A673 (cell line): ENCODE data around the gene ZNF831. TPM values are rescaled to one million over a fixed set of nuclear protein-coding genes. Genes with fewer than 3 reads are reported as not detected.

Experiments
- BruUV-seq: library from RNA; stranded (reverse); fragments of 400-500 nt; replicated peaks from 2 replicates; lab custom pipeline; 2021; lab: Mats Ljungman, UMichigan
- CTCF ChIA-PET: fragments of 300-600 bp; sonication (Branson Sonifier 250); formaldehyde crosslinking; loops from one replicate; lab custom pipeline; 2022; ENCODE audit warnings: antibody characterized with exemption; lab: Charles Lee
- POLR2A ChIA-PET: fragments of 300-600 bp; sonication (Branson Sonifier 250); formaldehyde crosslinking; loops from one replicate; lab custom pipeline; 2022; ENCODE audit warnings: antibody characterized with exemption; ENCODE audit not compliant: low non-redundant PET; lab: Charles Lee
- DNase-seq: peaks from one replicate; pipeline ENCODE4 v3.0.0-alpha.2; 2015; ENCODE audit warnings: low spot score
- H3K27ac ChIP-seq: fragments of 200-600 bp; sonication (generic); 2 replicates; pipeline ENCODE4 v1.5.1; 2016; ENCODE audit warnings: mixed run types, low read depth, mild to moderate bottlenecking, mixed read lengths, antibody characterized with exemption, low read length; ENCODE audit not compliant: poor library complexity, severe bottlenecking
- H3K27me3 ChIP-seq: fragments of 200-600 bp; sonication (generic); replicated peaks from 2 replicates; pipeline ENCODE4 v1.6.1; 2017; ENCODE audit warnings: mixed run types, low read depth, mild to moderate bottlenecking, mixed read lengths, antibody characterized with exemption, low read length; ENCODE audit not compliant: insufficient read depth, poor library complexity
- H3K36me3 ChIP-seq: fragments of 200-600 bp; sonication (generic); 2 replicates; pipeline ENCODE4 v1.6.1; 2016; ENCODE audit warnings: mixed run types, mild to moderate bottlenecking, mixed read lengths, antibody characterized with exemption, low read length; ENCODE audit not compliant: insufficient read depth, poor library complexity, severe bottlenecking
- H3K4me1 ChIP-seq: fragments of 200-600 bp; sonication (generic); 2 replicates; pipeline ENCODE4 v1.6.1; 2017; ENCODE audit warnings: mixed run types, mild to moderate bottlenecking, mixed read lengths, antibody characterized with exemption, low read length; ENCODE audit not compliant: insufficient read depth, poor library complexity, severe bottlenecking
- H3K4me3 ChIP-seq: fragments of 200-600 bp; sonication (generic); 2 replicates; pipeline ENCODE4 v1.5.1; 2016; ENCODE audit warnings: low read depth, mixed run types, mild to moderate bottlenecking, mixed read lengths, low read length; ENCODE audit not compliant: poor library complexity, severe bottlenecking
- H3K9me3 ChIP-seq: fragments of 200-600 bp; sonication (generic); 2 replicates; pipeline ENCODE4 v1.6.1; 2016; ENCODE audit warnings: mixed run types, low read depth, mild to moderate bottlenecking, mixed read lengths, antibody characterized with exemption, low read length; ENCODE audit not compliant: poor library complexity, severe bottlenecking
- CTCF ChIP-seq: fragments of 300-800, 200-600 bp; sonication (generic); conservative IDR thresholded peaks from 2 replicates; pipeline ENCODE4 v1.5.1; 2017; ENCODE audit warnings: low read depth, mild to moderate bottlenecking, antibody characterized with exemption, low read length, moderate library complexity, mixed read lengths
- EZH2 ChIP-seq: fragments of 200-600 bp; sonication (generic); IDR thresholded peaks from 2 replicates; pipeline ENCODE4 v1.6.1; 2017; ENCODE audit warnings: borderline replicate concordance, low read depth, mild to moderate bottlenecking, mixed read lengths, antibody characterized with exemption, low read length; ENCODE audit not compliant: poor library complexity, severe bottlenecking
- intact Hi-C: fragments of 100-400 bp; cut with micrococcal nuclease; formaldehyde crosslinking; loops from one replicate; pipeline ENCODE4 v1.10.0; 2022; ENCODE audit not compliant: unreplicated experiment
- total RNA-seq: library from RNA; stranded (reverse); gene quantifications from 2 replicates; pipeline ENCODE4 v1.2.3, GENCODE V29; 2021

Gene ZNF831
- total RNA-seq, 1 experiment from 2014 or later: not detected

- TF ChIP-seq EZH2: no peak
- no peak for TF ChIP-seq CTCF
- intact Hi-C loops: no loop called here
- no peaks in the 10 kb centered on the region for H3K9me3 ChIP-seq
- no peaks in the 10 kb centered on the region for H3K4me1 ChIP-seq
- H3K36me3 ChIP-seq: no peaks in the 10 kb centered on the region
- H3K27ac ChIP-seq: no peak overlapping the region
- peaks cover 3% of the 10 kb centered on the region for H3K27me3 ChIP-seq
- no peak overlapping the region for H3K4me3 ChIP-seq
- CTCF ChIA-PET: no interaction called here
- no TSS peak for BruUV-seq
- POLR2A ChIA-PET: no interaction called here
- DNase-seq: no peak
Observed at GRCh38 chr20:59145247-59145923, 18.2 kb upstream of the ZNF831 start.

GRCh38 chr20:59145924-59146779 lies 17.5 kb upstream of the ZNF831 start:
- Histone ChIP-seq H3K4me1 (no peaks in the 10 kb centered on the region), H3K27me3 (peaks cover 3% of the 10 kb centered on the region), H3K36me3 (no peaks in the 10 kb centered on the region), H3K9me3 (no peaks in the 10 kb centered on the region), H3K27ac (no peak overlapping the region), H3K4me3 (no peak overlapping the region)
- no TSS peak for BruUV-seq
- DNase-seq: no peak
- POLR2A ChIA-PET: no interaction called here
- intact Hi-C loops: no loop called here
- CTCF ChIA-PET: no interaction called here
- no peak for TF ChIP-seq EZH2
- no peak for TF ChIP-seq CTCF

- TF ChIP-seq CTCF (no peak), EZH2 (no peak)
- H3K9me3 ChIP-seq: no peaks in the 10 kb centered on the region
- ChIA-PET CTCF (no interaction called here), POLR2A (no interaction called here)
- H3K27me3 ChIP-seq: peaks cover 3% of the 10 kb centered on the region
- intact Hi-C loops: no loop called here
- H3K4me1 ChIP-seq: no peaks in the 10 kb centered on the region
- H3K36me3 ChIP-seq: no peaks in the 10 kb centered on the region
- H3K27ac ChIP-seq: no peak overlapping the region
- DNase-seq: no peak
- no peak overlapping the region for H3K4me3 ChIP-seq
- BruUV-seq: no TSS peak
Observed at GRCh38 chr20:59146780-59147565, 16.6 kb upstream of the ZNF831 start.
